A549 (cell line): Measurements from ENCODE around the gene KRT34. TPM values are rescaled to one million over a fixed set of nuclear protein-coding genes. Genes with fewer than 3 reads are reported as not detected.
A peak's percentile ranks its signal among the peaks of the same experiment; 100 is the strongest.
"Not testable (repeated sequence)": the region's sequence is repeated elsewhere in the genome, so short reads cannot be mapped to it uniquely, and the experiment has no call there.

Source experiments
- ATAC-seq, 2 experiments: fragments of 200-7000 bp in 1 of 2; fragments of >200 bp in 1 of 2; cut with Nextera tagmentation in 1 of 2; cut with Tn5 transposase in 1 of 2; 3 replicates each; pipeline versions ENCODE4 v1.8.0 to v1.9.1; 2018 to 2020; ENCODE audit warnings: mild to moderate bottlenecking in 1 of 2, moderate library complexity in 1 of 2
- CTCF ChIA-PET: fragments of 300-600 bp; sonication (Branson Sonifier 250); formaldehyde crosslinking; extraction: SDS; loops from one replicate; lab custom pipeline; 2021; ENCODE audit warnings: antibody characterized with exemption, inconsistent platforms; lab: Yijun Ruan, JAX
- POLR2A ChIA-PET: fragments of 350-600 bp; formaldehyde crosslinking; extraction: SDS; loops from one replicate; lab custom pipeline; 2021; ENCODE audit warnings: antibody characterized with exemption, inconsistent platforms; lab: Yijun Ruan, JAX
- DNase-seq, 2 experiments: peaks; one replicate each; pipeline versions ENCODE4 v3.0.0 to v3.0.0-alpha.2; 2011 to 2016; ENCODE audit warnings: low read depth in 1 of 2, low spot score in 1 of 2
- FAIRE-seq: peaks from 2 replicates; lab custom pipeline; 2011; peaks lifted over from hg19 to GRCh38; lab: Jason Lieb, UNC
- H3K27ac ChIP-seq, 2 experiments: fragments of >200 bp; sonication (Bioruptor Twin); formaldehyde crosslinking; 3 replicates each; pipeline ENCODE4 v1.5.1; 2016 to 2017
- H3K4me1 ChIP-seq: fragments of >200 bp; sonication (Bioruptor Twin); formaldehyde crosslinking; 3 replicates; pipeline ENCODE4 v1.6.1; 2016
- H3K4me2 ChIP-seq: fragments of >200 bp; sonication (Bioruptor Twin); formaldehyde crosslinking; 3 replicates; pipeline ENCODE4 v1.6.1; 2016
- H3K4me3 ChIP-seq: fragments of >200 bp; sonication (Bioruptor Twin); formaldehyde crosslinking; 3 replicates; pipeline ENCODE4 v1.5.1; 2016
- H3K9me3 ChIP-seq: fragments of >200 bp; sonication (Bioruptor Twin); formaldehyde crosslinking; 3 replicates; pipeline ENCODE4 v1.6.1; 2016
- BHLHE40 ChIP-seq: IDR thresholded peaks from 2 replicates; pipeline ENCODE4 v1.6.1; 2012; ENCODE audit warnings: low read depth, low read length, inconsistent platforms
- CEBPB ChIP-seq, 2 experiments: fragments of >200 bp in 1 of 2; sonication (Bioruptor Twin) in 1 of 2; formaldehyde crosslinking in 1 of 2; IDR thresholded peaks; 2 replicates each; pipeline ENCODE4 v1.6.1; 2012 to 2016
- CHD2 ChIP-seq: fragments of 150-350 bp; IDR thresholded peaks from 2 replicates; pipeline ENCODE4 v1.6.1; 2014; ENCODE audit warnings: low read length; ENCODE audit not compliant: partially characterized antibody
- CTCF ChIP-seq: fragments of >200 bp; sonication (Bioruptor Twin); formaldehyde crosslinking; IDR thresholded peaks from 3 replicates; pipeline ENCODE4 v1.5.1; 2016
- EHF ChIP-seq: fragments of 250-450 bp; sonication (Bioruptor Pico); IDR thresholded peaks from 2 replicates; pipeline ENCODE4 v1.5.0; 2020; ENCODE audit warnings: mild to moderate bottlenecking
- EP300 ChIP-seq, 2 experiments: fragments of >200 bp; sonication (Bioruptor Twin); formaldehyde crosslinking; IDR thresholded peaks; 2 replicates in 1 of 2; 3 replicates in 1 of 2; pipeline ENCODE4 v1.6.1; 2016 to 2017
- HDAC2 ChIP-seq: fragments of 200-600 bp; sonication (generic); IDR thresholded peaks from 2 replicates; pipeline ENCODE4 v1.6.1; 2016
- HEYL ChIP-seq: fragments of 250-450 bp; sonication (Bioruptor Pico); IDR thresholded peaks from 2 replicates; pipeline ENCODE4 v1.8.0; 2021; ENCODE audit warnings: mild to moderate bottlenecking, moderate library complexity
- HOXA7 ChIP-seq: fragments of 250-450 bp; sonication (Bioruptor Pico); IDR thresholded peaks from 2 replicates; pipeline ENCODE4 v1.5.0; 2020; ENCODE audit warnings: mild to moderate bottlenecking, moderate library complexity
- JUN ChIP-seq, 2 experiments: fragments of >200 bp; sonication (Bioruptor Twin); formaldehyde crosslinking; IDR thresholded peaks; 2 replicates in 1 of 2; 3 replicates in 1 of 2; pipeline ENCODE4 v1.6.1; 2016 to 2017
- JUNB ChIP-seq: fragments of >200 bp; sonication (Bioruptor Twin); formaldehyde crosslinking; IDR thresholded peaks from 2 replicates; pipeline ENCODE4 v1.6.1; 2016
- MAX ChIP-seq: IDR thresholded peaks from 2 replicates; pipeline ENCODE4 v1.6.1; 2012
- MAZ ChIP-seq: fragments of 150-350 bp; IDR thresholded peaks from 2 replicates; pipeline ENCODE4 v1.6.1; 2014; ENCODE audit warnings: antibody characterized with exemption, low read depth, low read length, borderline replicate concordance
- PBX3 ChIP-seq: IDR thresholded peaks from 2 replicates; pipeline ENCODE4 v1.6.1; 2012
- PHF8 ChIP-seq: fragments of 200-600 bp; sonication (generic); IDR thresholded peaks from 2 replicates; pipeline ENCODE4 v1.6.1; 2016; ENCODE audit warnings: low read depth, mild to moderate bottlenecking, antibody characterized with exemption, moderate library complexity, borderline replicate concordance
- POLR2A ChIP-seq: IDR thresholded peaks from 2 replicates; pipeline ENCODE4 v1.6.1; 2012; ENCODE audit warnings: mild to moderate bottlenecking, low read length
- RCOR1 ChIP-seq: fragments of 150-350 bp; IDR thresholded peaks from 2 replicates; pipeline ENCODE4 v1.6.1; 2014; ENCODE audit warnings: antibody characterized with exemption, low read length, low read depth
- RNF2 ChIP-seq: fragments of 200-600 bp; sonication (generic); IDR thresholded peaks from 2 replicates; pipeline ENCODE4 v1.6.1; 2016; ENCODE audit warnings: low read depth, mild to moderate bottlenecking, antibody characterized with exemption, moderate library complexity, borderline replicate concordance
- SMC3 ChIP-seq: fragments of >200 bp; sonication (Bioruptor Twin); formaldehyde crosslinking; IDR thresholded peaks from 3 replicates; pipeline ENCODE4 v1.6.1; 2018; ENCODE audit warnings: inconsistent platforms
- SREBF2 ChIP-seq: fragments of 450-650 bp; IDR thresholded peaks from 2 replicates; pipeline ENCODE4 v1.6.1; 2014; ENCODE audit warnings: mild to moderate bottlenecking, moderate library complexity
- TFCP2L1 ChIP-seq: fragments of 250-450 bp; sonication (Bioruptor Pico); IDR thresholded peaks from 2 replicates; pipeline ENCODE4 v1.5.0; 2021; ENCODE audit warnings: mild to moderate bottlenecking
- ZC3H11A ChIP-seq: fragments of 450-650 bp; IDR thresholded peaks from 2 replicates; pipeline ENCODE4 v1.6.1; 2014; ENCODE audit warnings: antibody characterized with exemption, mild to moderate bottlenecking
- ZSCAN20 ChIP-seq: fragments of 250-450 bp; sonication (Bioruptor Pico); IDR thresholded peaks from 2 replicates; pipeline ENCODE4 v1.8.0; 2022; ENCODE audit warnings: mild to moderate bottlenecking, moderate library complexity
- WGBS: methylation state at CpG from one replicate; pipeline ENCODE4 v1.1.6; 2017; ENCODE audit errors: missing lambda C conversion rate; 5-methylcytosine and 5-hydroxymethylcytosine counted together
- polyA plus RNA-seq, 4 experiments: library from polyadenylated mRNA; depleted of rRNA in 3 of 4; stranded (reverse); fragments of >200 nt; fragmentation: RNase III in 1 of 4; extraction: RNeasy Plus Mini Kit Qiagen cat#74134 plus additional on column Dnase treatment in 1 of 4; gene quantifications; 2 replicates in 3 of 4; 3 replicates in 1 of 4; pipeline ENCODE4 v1.2.3, GENCODE V29; 2011 to 2017
- TF ChIP-seq, protein P1 (sequence below): fragments of >200 bp; sonication (Bioruptor Twin); formaldehyde crosslinking; IDR thresholded peaks from 2 replicates; pipeline ENCODE4 v1.6.1; 2016
- TF ChIP-seq, protein P2 (sequence below): fragments of 250-450 bp; sonication (Bioruptor Pico); IDR thresholded peaks from 2 replicates; pipeline ENCODE4 v1.5.0; 2020; ENCODE audit warnings: low read depth, mild to moderate bottlenecking, moderate library complexity

The KRT34 gene
- polyA plus RNA-seq, 2 of the 4 experiments (the other 2 are of a cell fraction), result 0.09 to 0.23 TPM

- no peak overlapping the region for H3K4me2 ChIP-seq
- ATAC-seq (no peak), FAIRE-seq (no peak), DNase-seq (no peak)
- TF ChIP-seq JUN (IDR thresholded peaks at IDR 0.05) (no peak), POLR2A (no peak), ZC3H11A (no peak), HEYL (CRISPR knock-in tag) (no peak), HOXA7 (no peak), PBX3 (no peak), RCOR1 (no peak), EHF (CRISPR knock-in tag) (no peak), EP300 (IDR thresholded peaks at IDR 0.05) (no peak), CEBPB (IDR thresholded peaks at IDR 0.05) (no peak), JUNB (no peak), CHD2 (no peak), MAZ (no peak), TFCP2L1 (CRISPR knock-in tag) (no peak), RNF2 (no peak), MAX (no peak)
- H3K4me1 ChIP-seq, result no peaks in the 10 kb centered on the region
- POLR2A ChIA-PET, result no interaction called here
- CTCF ChIA-PET, result interaction anchor here (0.7 to 1.2 kb wide), 3 partner anchors 13 to 62 kb away, joined by 3 read pairs; no protein-coding TSS in a partner anchor
- no peak overlapping the region for H3K27ac ChIP-seq
- WGBS, result 48% methylated on average over 2 of the region's 2 CpGs
- H3K9me3 ChIP-seq, result peaks cover 6% of the 10 kb centered on the region
- H3K4me3 ChIP-seq, result no peak overlapping the region
Measured at GRCh38 chr17:41351177-41351576, 30.9 kb downstream of the KRT34 start.

DNA sequence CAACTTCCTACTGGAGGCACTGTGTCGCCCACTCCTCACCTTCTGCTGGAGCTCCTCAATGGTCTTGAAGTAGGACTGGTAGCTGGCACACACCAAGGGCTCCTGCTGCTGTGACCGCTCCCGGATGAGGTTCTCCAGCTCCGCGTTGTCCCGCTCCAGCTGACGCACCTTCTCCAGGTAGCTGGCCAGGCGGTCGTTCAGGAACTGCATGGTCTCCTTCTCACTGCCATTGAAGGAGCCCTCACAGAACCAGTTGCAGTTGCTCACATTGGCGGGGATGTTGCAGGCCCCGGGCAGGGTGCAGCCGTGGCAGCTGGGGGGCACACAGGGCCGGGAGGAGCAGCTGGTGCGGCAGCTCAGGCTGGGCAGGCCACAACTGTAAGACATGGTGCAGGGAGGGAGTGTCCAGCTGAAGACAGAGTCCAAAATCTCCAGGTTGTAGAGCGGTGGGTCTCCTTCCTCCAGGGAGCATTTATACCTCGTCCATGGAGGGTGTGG lies 31.7 kb downstream of the KRT34 start, which contains the start of gene KRT33A:
TSS of gene KRT33A (minus strand) at position 448 of the 498 bp plus-strand sequence. CDS start at position 387, 61 bp downstream.
- H3K27ac ChIP-seq, POLR2A ChIA-PET, H3K4me1 ChIP-seq, DNase-seq, FAIRE-seq, H3K9me3 ChIP-seq, H3K4me3 ChIP-seq, ATAC-seq, H3K4me2 ChIP-seq: not testable (repeated sequence)
- WGBS, result 60% methylated on average over 16 of the region's 16 CpGs
- CTCF ChIA-PET, result interaction anchor here (0.9 to 3.7 kb wide), 7 partner anchors 8 to 199 kb away, joined by 3 to 19 read pairs (median 3); no protein-coding TSS in a partner anchor

GRCh38 chr17:41347869-41348760 lies 34.0 kb downstream of the KRT34 start:
- no peak for DNase-seq
- ATAC-seq, result no peak
- Histone ChIP-seq H3K4me3 (no peak overlapping the region), H3K4me2 (no peak overlapping the region), H3K9me3 (no peaks in the 10 kb centered on the region), H3K27ac (no peak overlapping the region), H3K4me1 (no peaks in the 10 kb centered on the region)
- no peak for TF ChIP-seq ZSCAN20 (CRISPR knock-in tag)
- no peak for TF ChIP-seq MAX
- TF ChIP-seq POLR2A, result no peak
- no peak for TF ChIP-seq SMC3
- TF ChIP-seq PBX3, result no peak
- TF ChIP-seq EP300 (IDR thresholded peaks at IDR 0.05), result no peak
- TF ChIP-seq PHF8, result no peak
- no peak for TF ChIP-seq HDAC2
- no peak for TF ChIP-seq CTCF
- TF ChIP-seq ZC3H11A, result no peak
- TF ChIP-seq HEYL (CRISPR knock-in tag), result no peak
- TF ChIP-seq, protein P1, sequence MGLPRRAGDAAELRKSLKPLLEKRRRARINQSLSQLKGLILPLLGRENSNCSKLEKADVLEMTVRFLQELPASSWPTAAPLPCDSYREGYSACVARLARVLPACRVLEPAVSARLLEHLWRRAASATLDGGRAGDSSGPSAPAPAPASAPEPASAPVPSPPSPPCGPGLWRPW, result no peak
- TF ChIP-seq, protein P2, sequence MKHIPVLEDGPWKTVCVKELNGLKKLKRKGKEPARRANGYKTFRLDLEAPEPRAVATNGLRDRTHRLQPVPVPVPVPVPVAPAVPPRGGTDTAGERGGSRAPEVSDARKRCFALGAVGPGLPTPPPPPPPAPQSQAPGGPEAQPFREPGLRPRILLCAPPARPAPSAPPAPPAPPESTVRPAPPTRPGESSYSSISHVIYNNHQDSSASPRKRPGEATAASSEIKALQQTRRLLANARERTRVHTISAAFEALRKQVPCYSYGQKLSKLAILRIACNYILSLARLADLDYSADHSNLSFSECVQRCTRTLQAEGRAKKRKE (CRISPR knock-in tag), result no peak
- TF ChIP-seq SREBF2, result no peak
- TF ChIP-seq TFCP2L1 (CRISPR knock-in tag), result no peak
- TF ChIP-seq BHLHE40, result no peak
- peak; percentile 51 for FAIRE-seq
- ChIA-PET CTCF (interaction anchor here (1.4 to 3.7 kb wide), 9 partner anchors 14 to 491 kb away, joined by 3 to 19 read pairs (median 7); no protein-coding TSS in a partner anchor), POLR2A (no interaction called here)
- WGBS, result 73% methylated on average over 7 of the region's 7 CpGs
